Ascending aorta (tissue), 2 donors: ENCODE data around the gene FOXP3. TPM values are rescaled to one million over a fixed set of nuclear protein-coding genes. Genes with fewer than 3 reads are reported as not detected.

Source experiments
- DNase-seq, 2 donors: peaks; one replicate each; pipeline ENCODE4 v3.0.0-alpha.2; 2019; ENCODE audit warnings: low spot score in 2 of 2
- H3K27ac ChIP-seq, 2 donors: fragments of 200-600 bp; sonication (generic); one replicate each; pipeline ENCODE4 v1.5.1; 2016 to 2017; ENCODE audit warnings: mild to moderate bottlenecking in 1 of 2
- H3K27me3 ChIP-seq: fragments of 200-600 bp; sonication (generic); one replicate; pipeline ENCODE4 v1.5.1; 2017
- H3K36me3 ChIP-seq, 2 donors: fragments of 200-600 bp; sonication (generic); one replicate each; pipeline ENCODE4 v1.5.1; 2016
- H3K4me1 ChIP-seq, 2 donors: fragments of 200-600 bp; sonication (generic); one replicate each; pipeline ENCODE4 v1.5.1; 2016 to 2017; ENCODE audit warnings: mild to moderate bottlenecking in 1 of 2
- H3K4me3 ChIP-seq, 2 donors: fragments of 200-600 bp; sonication (generic); one replicate each; pipeline ENCODE4 v1.5.1; 2016 to 2017; ENCODE audit warnings: mild to moderate bottlenecking in 1 of 2
- H3K9me3 ChIP-seq, 2 donors: fragments of 200-600 bp; sonication (generic); one replicate each; pipeline ENCODE4 v1.5.1; 2016
- intact Hi-C: fragments of 100-400 bp; cut with DNase I; formaldehyde crosslinking; loops from one replicate; pipeline ENCODE4 v1.15.1; 2023
- total RNA-seq: library from RNA; depleted of rRNA; stranded (reverse); fragments of >200 nt; gene quantifications from one replicate; pipeline ENCODE4 v1.1.0, GENCODE V29; 2016
- TF ChIP-seq, protein P1 (sequence below), 3 experiments: fragments of 200-600 bp in 2 of 3; fragments of 450-650 bp in 1 of 3; sonication (generic) in 2 of 3; IDR thresholded peaks; one replicate each; pipeline ENCODE4 v1.5.1; 2016 to 2019; ENCODE audit warnings: antibody characterized with exemption in 3 of 3, mild to moderate bottlenecking in 1 of 3, moderate library complexity in 1 of 3

Gene FOXP3
- total RNA-seq, 1 donor from 2014 or later = not detected

DNA sequence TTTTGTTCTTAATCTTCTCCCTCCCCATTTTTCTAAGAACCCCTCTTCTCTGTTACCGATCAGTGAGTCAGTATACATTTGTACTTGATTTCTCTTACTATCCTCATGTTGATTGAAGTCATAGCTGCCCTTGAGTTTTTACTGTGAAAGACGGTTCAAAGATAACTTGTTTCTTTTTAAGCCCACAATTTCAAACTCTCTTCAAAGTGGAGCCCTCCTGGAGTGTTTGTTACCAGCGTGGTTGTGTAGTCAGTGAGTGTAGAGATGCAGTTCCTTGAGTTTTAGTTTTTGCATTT lies 13.0 kb upstream of the FOXP3 start:
- intact Hi-C loops = no loop called here
- Histone ChIP-seq H3K4me3 (no peak overlapping the region), H3K4me1 (no peaks in the 10 kb centered on the region), H3K36me3 (no peaks in the 10 kb centered on the region), H3K27me3 (no peaks in the 10 kb centered on the region), H3K27ac (no peak overlapping the region), H3K9me3 (no peaks in the 10 kb centered on the region)
- TF ChIP-seq, protein P1, sequence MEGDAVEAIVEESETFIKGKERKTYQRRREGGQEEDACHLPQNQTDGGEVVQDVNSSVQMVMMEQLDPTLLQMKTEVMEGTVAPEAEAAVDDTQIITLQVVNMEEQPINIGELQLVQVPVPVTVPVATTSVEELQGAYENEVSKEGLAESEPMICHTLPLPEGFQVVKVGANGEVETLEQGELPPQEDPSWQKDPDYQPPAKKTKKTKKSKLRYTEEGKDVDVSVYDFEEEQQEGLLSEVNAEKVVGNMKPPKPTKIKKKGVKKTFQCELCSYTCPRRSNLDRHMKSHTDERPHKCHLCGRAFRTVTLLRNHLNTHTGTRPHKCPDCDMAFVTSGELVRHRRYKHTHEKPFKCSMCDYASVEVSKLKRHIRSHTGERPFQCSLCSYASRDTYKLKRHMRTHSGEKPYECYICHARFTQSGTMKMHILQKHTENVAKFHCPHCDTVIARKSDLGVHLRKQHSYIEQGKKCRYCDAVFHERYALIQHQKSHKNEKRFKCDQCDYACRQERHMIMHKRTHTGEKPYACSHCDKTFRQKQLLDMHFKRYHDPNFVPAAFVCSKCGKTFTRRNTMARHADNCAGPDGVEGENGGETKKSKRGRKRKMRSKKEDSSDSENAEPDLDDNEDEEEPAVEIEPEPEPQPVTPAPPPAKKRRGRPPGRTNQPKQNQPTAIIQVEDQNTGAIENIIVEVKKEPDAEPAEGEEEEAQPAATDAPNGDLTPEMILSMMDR (IDR thresholded peaks at IDR 0.05) = no peak
- DNase-seq = no peak

DNA sequence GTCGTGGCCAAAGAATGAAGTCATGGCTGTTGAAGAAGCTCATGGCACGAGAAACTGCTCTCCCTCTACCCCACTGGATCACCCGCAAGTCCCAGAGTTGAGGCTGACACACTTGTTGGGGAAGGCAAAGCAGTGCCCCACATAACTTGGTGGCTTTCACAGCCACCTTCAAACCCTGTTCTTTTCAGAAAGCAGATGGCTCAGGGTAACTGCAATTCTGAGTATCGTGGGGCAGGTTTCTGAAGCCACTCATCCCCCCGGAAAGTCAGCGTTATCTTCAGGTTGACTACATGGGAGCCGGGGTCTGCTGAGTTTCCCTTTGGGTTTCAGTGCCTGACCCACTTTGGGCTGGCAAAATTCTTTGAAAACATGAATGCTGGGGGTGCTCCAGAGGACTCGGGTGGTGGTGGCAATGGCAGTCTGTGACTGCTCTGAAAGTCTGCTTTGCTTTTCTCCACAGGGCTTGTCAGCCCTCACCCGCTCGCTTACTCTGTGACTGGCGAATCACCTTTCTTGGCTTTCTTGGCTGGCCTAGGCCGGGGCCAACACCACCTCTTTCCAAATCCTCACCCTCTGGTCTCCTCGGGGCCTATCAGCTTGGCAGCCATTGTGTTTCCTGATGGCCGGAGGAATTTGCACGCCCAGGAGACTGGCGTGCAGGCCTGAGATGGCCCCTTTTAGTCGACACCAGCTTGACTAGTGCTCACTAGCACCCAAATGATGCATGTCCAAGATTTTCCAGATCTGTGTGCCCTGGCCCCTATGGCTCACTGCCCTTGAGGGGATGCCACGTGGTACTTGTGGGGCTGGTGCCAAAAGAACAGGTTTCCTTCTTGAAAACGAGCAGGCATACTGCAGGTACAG lies 12.4 kb upstream of the FOXP3 start:
- H3K27me3 ChIP-seq = no peaks in the 10 kb centered on the region
- no peak for DNase-seq
- no peak overlapping the region for H3K4me3 ChIP-seq
- H3K27ac ChIP-seq = peak overlapping the region; percentile 0 to 24
- TF ChIP-seq, protein P1 (IDR thresholded peaks at IDR 0.05) = no peak
- peaks cover 0 to 2% of the 10 kb centered on the region in 2 donors for H3K4me1 ChIP-seq
- intact Hi-C loops = no loop called here
- no peaks in the 10 kb centered on the region for H3K9me3 ChIP-seq
- no peaks in the 10 kb centered on the region for H3K36me3 ChIP-seq

DNA sequence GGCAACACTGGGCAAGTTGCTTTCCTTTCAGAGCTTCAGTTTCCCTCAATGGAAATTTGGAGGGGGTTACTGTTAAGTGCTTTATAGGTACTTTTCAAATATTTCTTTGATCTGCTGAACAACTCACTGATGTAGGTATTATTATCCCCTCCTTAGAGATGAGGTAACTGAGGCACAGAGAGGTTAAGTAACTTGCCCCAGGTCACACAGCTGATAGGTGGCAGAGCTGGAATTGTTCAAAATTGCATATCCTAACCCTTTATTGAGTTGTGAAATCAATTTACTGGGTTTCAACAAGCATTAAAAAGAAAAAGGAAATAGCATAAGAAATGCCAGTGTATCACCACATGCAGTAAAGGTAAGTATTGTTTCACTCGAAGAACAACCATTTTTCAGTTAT lies 11.7 kb upstream of the FOXP3 start:
- intact Hi-C loops = no loop called here
- DNase-seq = no peak
- Histone ChIP-seq H3K27me3 (no peaks in the 10 kb centered on the region), H3K4me1 (peaks cover 0 to 2% of the 10 kb centered on the region in 2 donors), H3K4me3 (no peak overlapping the region), H3K9me3 (no peaks in the 10 kb centered on the region), H3K36me3 (no peaks in the 10 kb centered on the region), H3K27ac (peak overlapping the region in 1 of 2 donors; percentile 0)
- TF ChIP-seq, protein P1 (IDR thresholded peaks at IDR 0.05) = no peak

DNA sequence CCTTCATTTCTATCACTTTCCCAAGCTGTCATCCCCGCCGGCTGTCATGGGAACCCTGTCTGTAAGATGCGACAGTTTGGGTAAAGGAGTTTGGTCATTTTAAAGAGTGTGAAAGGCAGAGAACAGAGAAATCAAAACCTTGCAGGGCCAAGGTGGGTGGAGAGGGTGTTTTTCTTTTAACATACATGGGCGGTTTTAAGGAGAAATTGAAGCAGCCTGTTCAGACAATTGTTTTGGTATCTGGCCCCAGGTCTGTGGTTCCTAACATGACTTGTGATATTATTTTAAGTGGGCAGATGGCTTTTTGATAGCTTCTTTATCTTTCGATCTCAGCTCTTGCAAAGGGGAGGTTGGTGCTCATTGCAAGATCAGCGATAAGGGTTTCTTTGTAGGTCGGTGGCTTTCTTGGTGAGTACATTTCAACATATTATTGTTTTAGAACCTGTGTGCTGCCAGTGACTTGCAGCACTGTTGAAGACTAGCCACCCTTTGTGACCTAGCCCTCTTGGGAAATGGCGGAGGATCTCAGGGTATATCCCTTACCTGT lies 8.7 kb upstream of the FOXP3 start:
- DNase-seq = no peak
- H3K9me3 ChIP-seq = no peaks in the 10 kb centered on the region
- no peaks in the 10 kb centered on the region for H3K27me3 ChIP-seq
- intact Hi-C loops = no loop called here
- no peaks in the 10 kb centered on the region for H3K36me3 ChIP-seq
- H3K4me1 ChIP-seq = peaks cover 0 to 2% of the 10 kb centered on the region in 2 donors
- no peak overlapping the region for H3K27ac ChIP-seq
- TF ChIP-seq, protein P1 (IDR thresholded peaks at IDR 0.05) = no peak
- no peak overlapping the region for H3K4me3 ChIP-seq

DNA sequence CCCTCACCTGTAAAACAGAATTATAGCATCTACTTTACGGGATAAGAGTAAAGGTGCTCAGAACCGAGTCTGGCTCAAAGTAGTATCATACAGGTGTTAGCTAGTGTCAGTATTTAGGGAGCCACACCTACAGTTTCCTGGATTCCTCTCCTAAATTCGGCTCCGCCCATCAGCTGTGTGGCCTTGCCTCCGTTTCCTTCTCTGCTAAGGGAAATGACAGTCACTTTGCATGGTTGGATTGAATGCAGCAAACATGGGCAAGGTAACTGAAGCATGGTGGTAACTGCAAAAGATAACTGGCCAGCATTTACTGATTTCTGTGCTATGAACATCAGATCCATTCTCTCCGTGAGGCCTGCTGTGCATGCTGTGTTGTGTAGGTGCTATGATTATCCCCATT lies 7.9 kb upstream of the FOXP3 start:
- intact Hi-C loops = no loop called here
- H3K4me1 ChIP-seq = peaks cover 0 to 2% of the 10 kb centered on the region in 2 donors
- H3K36me3 ChIP-seq = no peaks in the 10 kb centered on the region

More for the DNA sequence above, 7.9 kb upstream of the FOXP3 start:
- H3K27ac ChIP-seq = no peak overlapping the region
- TF ChIP-seq, protein P1 (IDR thresholded peaks at IDR 0.05) = no peak
- H3K9me3 ChIP-seq = no peaks in the 10 kb centered on the region
- no peak overlapping the region for H3K4me3 ChIP-seq
- no peaks in the 10 kb centered on the region for H3K27me3 ChIP-seq
- DNase-seq = no peak
